H1 (cell line): ENCODE measurements around the gene ZSWIM6. TPM values are rescaled to one million over a fixed set of nuclear protein-coding genes. Genes with fewer than 3 reads are reported as not detected.

Source experiments
- ATF2 ChIP-seq: IDR thresholded peaks from 2 replicates; pipeline ENCODE4 v1.6.1; 2012; ENCODE audit warnings: low read length, inconsistent platforms
- BACH1 ChIP-seq: IDR thresholded peaks from 2 replicates; pipeline ENCODE4 v1.6.1; 2012; ENCODE audit warnings: low read length, improper control_type of control experiment
- CREB1 ChIP-seq: IDR thresholded peaks from 2 replicates; pipeline ENCODE4 v1.6.1; 2012; ENCODE audit warnings: inconsistent platforms
- CTBP2 ChIP-seq: IDR thresholded peaks from 2 replicates; pipeline ENCODE4 v1.7.0; 2011; ENCODE audit warnings: borderline replicate concordance, mild to moderate bottlenecking, moderate library complexity, mixed read lengths, low read length; ENCODE audit not compliant: insufficient read depth, insufficient read length
- EP300 ChIP-seq, 2 experiments: IDR thresholded peaks; 1 replicate in 1 of 2; 2 replicates in 1 of 2; pipeline ENCODE4 v1.6.1; 2011 to 2012; ENCODE audit warnings: low read depth in 2 of 2, low read length in 2 of 2, mild to moderate bottlenecking in 2 of 2, borderline replicate concordance in 1 of 2, inconsistent platforms in 1 of 2, moderate library complexity in 1 of 2
- EZH2 ChIP-seq: fragments of 200-600 bp; sonication (generic); IDR thresholded peaks from 2 replicates; pipeline ENCODE4 v1.7.1; 2012; ENCODE audit warnings: low read depth, mild to moderate bottlenecking, moderate library complexity, low read length, inconsistent platforms; ENCODE audit not compliant: severe bottlenecking
- FOSL1 ChIP-seq: IDR thresholded peaks from 2 replicates; pipeline ENCODE4 v1.6.1; 2011; ENCODE audit warnings: mild to moderate bottlenecking, low read depth, low read length, moderate library complexity; ENCODE audit not compliant: insufficient read depth
- MAX ChIP-seq: IDR thresholded peaks from 2 replicates; pipeline ENCODE4 v1.6.1; 2012; ENCODE audit warnings: inconsistent platforms
- NANOG ChIP-seq: IDR thresholded peaks from 2 replicates; pipeline ENCODE4 v1.6.1; 2011; ENCODE audit warnings: low read length, low read depth, mild to moderate bottlenecking, inconsistent platforms; ENCODE audit not compliant: insufficient read depth, poor library complexity, severe bottlenecking
- POLR2AphosphoS5 ChIP-seq: IDR thresholded peaks from 2 replicates; pipeline ENCODE4 v1.6.1; 2011; ENCODE audit warnings: low read depth, low read length
- POU5F1 ChIP-seq: IDR thresholded peaks from 2 replicates; pipeline ENCODE4 v1.6.1; 2011; ENCODE audit warnings: low read depth, mild to moderate bottlenecking, low read length, moderate library complexity
- RFX5 ChIP-seq: IDR thresholded peaks from 2 replicates; pipeline ENCODE4 v1.6.1; 2011; ENCODE audit warnings: low read depth, low read length, improper control_type of control experiment, borderline replicate concordance
- SAP30 ChIP-seq: fragments of 300-600 bp; sonication (generic); IDR thresholded peaks from 2 replicates; pipeline ENCODE4 v1.7.1; 2012; ENCODE audit warnings: low read length, moderate library complexity, mild to moderate bottlenecking, inconsistent platforms; ENCODE audit not compliant: insufficient read depth, insufficient replicate concordance
- SIN3A ChIP-seq, 2 experiments: IDR thresholded peaks in 1 of 2; conservative IDR thresholded peaks in 1 of 2; 2 replicates each; pipeline ENCODE4 v1.6.1; 2011 to 2012; ENCODE audit warnings: low read length in 2 of 2, improper control_type of control experiment in 1 of 2, low read depth in 1 of 2, mild to moderate bottlenecking in 1 of 2
- SP1 ChIP-seq: IDR thresholded peaks from 2 replicates; pipeline ENCODE4 v1.6.1; 2011; ENCODE audit warnings: low read depth, low read length
- SRF ChIP-seq: IDR thresholded peaks from 2 replicates; pipeline ENCODE4 v1.6.1; 2011; ENCODE audit warnings: mild to moderate bottlenecking, low read depth, low read length, moderate library complexity
- TAF1 ChIP-seq: IDR thresholded peaks from 2 replicates; pipeline ENCODE4 v1.6.1; 2011; ENCODE audit warnings: mild to moderate bottlenecking, low read depth, low read length
- TAF7 ChIP-seq: optimal IDR thresholded peaks from 2 replicates; pipeline ENCODE3; 2011; ENCODE audit warnings: low read depth, mild to moderate bottlenecking, inconsistent platforms, low read length, moderate library complexity, borderline replicate concordance
- TBP ChIP-seq: IDR thresholded peaks from 2 replicates; pipeline ENCODE4 v1.6.1; 2011; ENCODE audit warnings: low read depth, low read length, improper control_type of control experiment
- YY1 ChIP-seq: IDR thresholded peaks from 2 replicates; pipeline ENCODE4 v1.6.1; 2011; ENCODE audit warnings: low read depth, mild to moderate bottlenecking, low read length
- ZNF274 ChIP-seq: IDR thresholded peaks from 2 replicates; pipeline ENCODE4 v1.7.0; 2012; ENCODE audit warnings: low read length, borderline replicate concordance; ENCODE audit errors: extremely low read depth
- polyA plus RNA-seq, 7 experiments: library from polyadenylated mRNA; depleted of rRNA in 3 of 7; stranded (reverse) in 5 of 7; unstranded in 2 of 7; fragments of >200 nt in 5 of 7; fragments of 200-250 nt in 2 of 7; gene quantifications; 1 replicate in 5 of 7; 2 replicates in 1 of 7; 4 replicates in 1 of 7; pipeline versions ENCODE4 v1.2.1 to v1.2.3, GENCODE V29; 2011 to 2013; ENCODE audit warnings: missing spikeins in 2 of 7, mixed read lengths in 2 of 7
- total RNA-seq: library from RNA; stranded (reverse); fragmentation: NEBNext Ultra II Directional; extraction: Animal tissue kit (Norgen Biotek cat#: 25700); gene quantifications from 2 replicates; pipeline ENCODE4 v1.2.1, GENCODE V29; 2021

Gene ZSWIM6
- total and polyA plus RNA-seq, 2 of the 8 experiments (the other 6 are each of a cell fraction or from before 2014, with no cell fraction given) = 7.9 to 12.4 TPM

GRCh38 chr5:61330341-61330844 is 1.7 kb upstream of the ZSWIM6 start (continued):
- TF ChIP-seq EZH2 (peak; percentile 44), SIN3A (conservative IDR thresholded peaks at IDR 0.05 in 1 of 2, IDR thresholded peaks at IDR 0.05 in 1 of 2; ENCODE audit: low read depth in 1 of 2, low read length in 2 of 2) (0 out of 4 replicates have a peak, but pooled peaks of 1 of the 2 experiments have one; percentile 44), CREB1 (no peak), YY1 (no peak), MAX (peak; percentile 5; the same call in 1 of the 2 replicates), TAF7 (no peak), SRF (no peak), SAP30 (peak; percentile 75), FOSL1 (no peak), ATF2 (no peak), POU5F1 (no peak), POLR2AphosphoS5 (no peak), EP300 (IDR thresholded peaks at IDR 0.05; ENCODE audit: borderline replicate concordance in 1 of 2, low read depth in 2 of 2, low read length in 2 of 2) (no peak), RFX5 (no peak), SP1 (no peak), ZNF274 (no peak), TBP (no peak), BACH1 (no peak; the same call in 1 of the 2 replicates), NANOG (no peak), TAF1 (0 out of 2 replicates have a peak, but pooled peaks have one; percentile 34), CTBP2 (no peak)
